ENCODE data around the gene AARS2. TPM values are rescaled to one million over a fixed set of nuclear protein-coding genes. Genes with fewer than 3 reads are reported as not detected.
"Not testable (repeated sequence)": the region's sequence is repeated elsewhere in the genome, so short reads cannot be mapped to it uniquely, and the experiment has no call there.

The AARS2 gene
- 6.2 TPM for polyA plus RNA-seq (2012; ENCODE audit: missing spikeins)

DNA sequence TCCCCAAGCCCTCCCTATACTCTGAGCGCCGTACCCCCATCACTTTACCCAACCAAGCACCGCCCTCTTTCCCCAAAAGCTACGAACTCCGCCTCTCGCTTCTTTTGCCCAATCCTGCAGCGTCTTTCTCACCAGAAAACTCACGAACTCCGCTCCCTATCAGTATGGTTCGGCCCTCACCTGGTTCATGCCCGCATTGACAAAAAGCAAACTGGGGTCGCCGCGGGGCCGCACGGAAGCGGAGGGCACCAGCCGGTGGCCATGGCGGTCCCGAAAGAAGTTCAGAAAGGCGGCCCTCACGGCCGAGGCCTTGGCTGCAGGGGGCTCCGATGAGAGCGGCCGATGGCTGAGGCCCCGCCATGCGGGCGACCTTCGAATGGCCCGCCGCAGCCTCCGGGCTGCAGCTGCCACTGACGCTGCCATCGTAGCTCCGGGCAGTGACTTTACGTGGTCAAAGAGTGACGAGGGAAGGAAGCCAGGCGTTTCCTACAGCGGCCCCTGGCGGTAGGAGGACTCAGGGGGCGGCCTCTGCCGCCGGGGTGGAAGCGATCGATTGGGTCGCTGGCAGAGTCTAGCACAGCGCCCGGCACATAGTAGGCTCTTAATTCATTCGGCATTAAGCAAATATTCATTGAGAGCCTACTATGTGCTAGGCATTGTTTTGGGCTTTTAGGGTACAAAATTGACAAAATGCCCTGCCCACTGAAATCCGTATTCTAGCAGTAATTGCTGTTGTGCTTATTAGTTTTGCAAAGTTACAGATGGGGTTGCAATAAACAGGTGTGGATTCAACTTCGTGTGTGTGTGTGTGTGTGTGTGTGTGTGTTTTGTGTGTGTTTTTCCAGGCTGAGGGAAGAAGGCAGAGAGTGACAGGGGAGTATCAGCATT, at the start of gene AARS2:
Gene AARS2 (minus strand): TSS at position 447 of the 888 bp plus-strand sequence. CDS start 24 bp downstream, at position 423.
- DNase-seq (ENCODE audit: insufficient read length) = peak; percentile 85
- FAIRE-seq = peak; percentile 96
- TF ChIP-seq TAF1 (IDR thresholded peaks at IDR 0.05; ENCODE audit: borderline replicate concordance, low read depth, low read length) (peak; percentile 96), POLR2AphosphoS5 (IDR thresholded peaks at IDR 0.05; ENCODE audit: low read depth, low read length) (peak; percentile 95), POLR2A (IDR thresholded peaks at IDR 0.05; ENCODE audit: low read depth, low read length) (peak; percentile 99)

DNA sequence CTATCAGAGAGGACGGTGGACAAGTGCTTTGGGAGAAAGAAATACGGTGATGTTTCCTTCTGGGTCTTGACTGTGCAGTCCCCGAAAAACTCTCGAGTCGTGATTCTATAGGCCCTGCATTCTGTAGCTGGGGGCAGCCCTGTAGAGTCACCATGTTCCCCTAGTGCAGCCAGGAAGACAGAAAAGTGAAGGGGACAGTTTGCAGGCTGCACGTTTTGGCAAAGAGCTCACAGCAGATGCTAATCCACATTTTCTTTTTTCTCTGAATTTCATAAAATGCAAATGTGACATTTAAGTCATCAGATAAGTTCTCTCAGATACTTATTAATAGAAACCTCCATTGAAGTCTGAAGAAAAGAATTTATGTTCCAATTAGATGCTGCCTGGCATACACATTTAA, 48.8 kb upstream of the AARS2 start:
- DNase-seq (ENCODE audit: insufficient read length) = no peak
- FAIRE-seq = no peak
- TF ChIP-seq TAF1 (IDR thresholded peaks at IDR 0.05; ENCODE audit: borderline replicate concordance, low read depth, low read length) = no peak
- TF ChIP-seq POLR2A (IDR thresholded peaks at IDR 0.05; ENCODE audit: low read depth, low read length) = no peak
- no peak for TF ChIP-seq POLR2AphosphoS5 (IDR thresholded peaks at IDR 0.05; ENCODE audit: low read depth, low read length)

DNA sequence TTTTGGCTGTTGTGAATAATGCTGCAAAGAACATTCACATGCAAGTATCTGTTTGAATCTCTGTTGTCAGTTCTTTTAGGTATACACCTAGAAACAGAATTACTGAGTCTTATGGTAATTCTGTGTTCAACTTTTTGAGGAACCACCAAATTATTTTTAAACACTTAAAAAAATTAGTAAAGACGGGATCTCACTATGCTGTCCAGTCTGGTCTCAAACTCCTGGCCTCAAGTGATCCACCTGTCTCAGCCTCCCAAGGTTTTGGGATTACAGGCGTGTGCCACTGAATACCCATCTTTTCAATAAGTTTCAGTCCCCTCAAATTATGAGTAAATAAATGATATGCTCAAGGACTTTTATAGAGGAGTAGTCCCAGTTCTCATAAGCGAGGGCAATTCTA, 46.8 kb upstream of the AARS2 start:
- DNase-seq (ENCODE audit: insufficient read length) (no peak), FAIRE-seq (no peak)
- TF ChIP-seq TAF1 (IDR thresholded peaks at IDR 0.05; ENCODE audit: borderline replicate concordance, low read depth, low read length) (no peak), POLR2AphosphoS5 (IDR thresholded peaks at IDR 0.05; ENCODE audit: low read depth, low read length) (no peak), POLR2A (IDR thresholded peaks at IDR 0.05; ENCODE audit: low read depth, low read length) (no peak)

DNA sequence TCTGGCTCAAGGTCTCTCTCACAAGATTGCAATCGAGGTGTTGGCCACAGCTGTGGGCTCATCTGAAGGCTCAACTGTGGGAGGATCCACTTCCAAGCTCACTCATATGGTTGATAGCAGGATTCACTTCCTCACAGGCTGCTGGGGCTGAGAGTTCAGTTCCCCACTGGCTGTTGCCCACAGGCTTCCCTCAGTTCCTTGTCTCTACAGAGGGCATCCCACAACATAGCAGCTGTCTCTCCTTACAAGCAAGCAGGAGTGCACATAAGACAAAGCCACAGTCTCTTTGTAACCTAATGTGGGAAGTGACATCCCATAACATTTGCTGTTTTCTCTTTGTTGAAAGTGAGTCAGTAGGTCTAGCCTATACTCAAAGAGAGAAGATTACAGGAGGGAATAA, 43.3 kb upstream of the AARS2 start:
- no peak for FAIRE-seq
- TF ChIP-seq TAF1 (IDR thresholded peaks at IDR 0.05; ENCODE audit: borderline replicate concordance, low read depth, low read length) (no peak), POLR2A (IDR thresholded peaks at IDR 0.05; ENCODE audit: low read depth, low read length) (no peak), POLR2AphosphoS5 (IDR thresholded peaks at IDR 0.05; ENCODE audit: low read depth, low read length) (no peak)

DNA sequence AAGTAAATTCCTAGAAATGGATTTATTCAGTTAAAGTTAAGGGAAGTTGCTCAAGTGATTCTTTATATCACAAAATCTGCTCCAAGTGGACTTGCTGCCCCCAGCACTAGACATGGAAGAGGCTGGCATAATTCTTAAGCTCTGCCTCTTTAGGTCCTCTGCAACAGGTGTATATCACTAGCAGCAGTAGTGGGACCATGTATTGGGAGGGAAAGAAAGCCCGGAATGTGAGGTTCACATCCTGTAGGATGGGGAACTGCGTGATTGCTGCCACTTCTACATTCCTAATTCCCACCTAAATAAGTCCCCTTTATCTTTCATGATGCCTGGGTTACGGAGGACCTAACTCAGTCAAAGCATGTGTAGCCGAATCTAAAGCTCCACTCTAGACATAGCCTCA, 42.5 kb upstream of the AARS2 start:
- TF ChIP-seq POLR2AphosphoS5 (IDR thresholded peaks at IDR 0.05; ENCODE audit: low read depth, low read length) (no peak), TAF1 (IDR thresholded peaks at IDR 0.05; ENCODE audit: borderline replicate concordance, low read depth, low read length) (no peak), POLR2A (IDR thresholded peaks at IDR 0.05; ENCODE audit: low read depth, low read length) (no peak)
- FAIRE-seq (no peak), DNase-seq (ENCODE audit: insufficient read length) (no peak)

More for the DNA sequence above, 43.3 kb upstream of the AARS2 start:
- no peak for DNase-seq (ENCODE audit: insufficient read length)

DNA sequence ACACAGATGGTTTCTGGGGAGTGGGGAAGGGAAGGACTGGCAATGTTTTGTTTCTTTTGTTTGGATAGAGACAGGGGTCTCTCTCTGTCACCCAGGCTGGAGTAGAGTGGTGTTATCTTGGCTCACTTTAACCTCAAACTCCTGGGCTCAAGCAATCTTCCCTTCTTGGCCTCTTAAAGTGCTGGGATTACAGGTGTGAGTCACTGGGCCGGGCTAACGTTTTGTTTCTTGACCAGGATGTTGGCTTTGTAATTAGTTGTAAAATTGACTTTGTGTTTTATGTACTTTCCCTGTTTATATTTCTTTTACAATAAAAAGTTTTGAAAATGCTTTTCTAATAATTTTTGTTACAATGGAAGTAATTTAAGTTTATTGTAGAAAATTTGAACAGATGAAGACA, 40.2 kb upstream of the AARS2 start:
- TF ChIP-seq POLR2A (IDR thresholded peaks at IDR 0.05; ENCODE audit: low read depth, low read length) = no peak
- TF ChIP-seq POLR2AphosphoS5 (IDR thresholded peaks at IDR 0.05; ENCODE audit: low read depth, low read length) = no peak
- TF ChIP-seq TAF1 (IDR thresholded peaks at IDR 0.05; ENCODE audit: borderline replicate concordance, low read depth, low read length) = no peak
- DNase-seq (ENCODE audit: insufficient read length) (no peak), FAIRE-seq (no peak)

DNA sequence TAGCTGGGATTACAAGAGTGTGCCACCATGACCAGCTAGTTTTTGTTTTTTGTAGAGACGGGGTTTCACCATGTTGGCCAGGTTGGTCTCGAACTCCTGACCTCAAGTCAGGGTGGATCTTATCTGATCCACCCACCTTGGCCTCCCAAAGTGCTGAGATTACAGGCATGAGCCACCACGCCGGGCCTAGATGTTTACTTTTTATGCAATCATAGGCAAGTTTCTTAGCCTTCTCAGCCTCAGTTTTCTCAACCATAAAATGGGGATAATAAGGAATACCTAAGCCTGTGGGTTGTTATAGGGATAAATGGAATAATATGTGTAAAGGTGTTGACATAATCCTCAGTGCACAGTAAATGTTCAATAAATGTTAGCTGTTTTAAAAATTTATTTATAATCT, 39.1 kb upstream of the AARS2 start:
- FAIRE-seq (no peak), DNase-seq (ENCODE audit: insufficient read length) (no peak)
- TF ChIP-seq TAF1 (IDR thresholded peaks at IDR 0.05; ENCODE audit: borderline replicate concordance, low read depth, low read length) = no peak
- TF ChIP-seq POLR2AphosphoS5 (IDR thresholded peaks at IDR 0.05; ENCODE audit: low read depth, low read length) = no peak
- no peak for TF ChIP-seq POLR2A (IDR thresholded peaks at IDR 0.05; ENCODE audit: low read depth, low read length)

DNA sequence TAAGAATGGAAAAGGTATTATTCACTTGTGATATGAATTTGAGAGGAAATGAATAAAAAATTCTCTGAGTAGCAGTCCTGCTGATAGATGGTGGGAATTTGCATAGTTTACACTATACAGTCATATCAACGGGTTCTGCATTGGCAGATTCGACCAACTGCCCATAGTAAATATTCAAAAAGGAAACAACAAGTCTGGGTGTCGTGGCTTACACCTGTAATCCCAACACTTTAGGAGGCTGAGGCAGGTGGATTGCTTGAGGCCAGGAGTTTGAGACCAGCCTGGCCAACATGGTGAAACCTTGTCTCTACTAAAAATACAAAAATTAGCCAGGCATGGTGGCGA, 37.5 kb upstream of the AARS2 start:
- not testable (repeated sequence) for DNase-seq (ENCODE audit: insufficient read length); FAIRE-seq

DNA sequence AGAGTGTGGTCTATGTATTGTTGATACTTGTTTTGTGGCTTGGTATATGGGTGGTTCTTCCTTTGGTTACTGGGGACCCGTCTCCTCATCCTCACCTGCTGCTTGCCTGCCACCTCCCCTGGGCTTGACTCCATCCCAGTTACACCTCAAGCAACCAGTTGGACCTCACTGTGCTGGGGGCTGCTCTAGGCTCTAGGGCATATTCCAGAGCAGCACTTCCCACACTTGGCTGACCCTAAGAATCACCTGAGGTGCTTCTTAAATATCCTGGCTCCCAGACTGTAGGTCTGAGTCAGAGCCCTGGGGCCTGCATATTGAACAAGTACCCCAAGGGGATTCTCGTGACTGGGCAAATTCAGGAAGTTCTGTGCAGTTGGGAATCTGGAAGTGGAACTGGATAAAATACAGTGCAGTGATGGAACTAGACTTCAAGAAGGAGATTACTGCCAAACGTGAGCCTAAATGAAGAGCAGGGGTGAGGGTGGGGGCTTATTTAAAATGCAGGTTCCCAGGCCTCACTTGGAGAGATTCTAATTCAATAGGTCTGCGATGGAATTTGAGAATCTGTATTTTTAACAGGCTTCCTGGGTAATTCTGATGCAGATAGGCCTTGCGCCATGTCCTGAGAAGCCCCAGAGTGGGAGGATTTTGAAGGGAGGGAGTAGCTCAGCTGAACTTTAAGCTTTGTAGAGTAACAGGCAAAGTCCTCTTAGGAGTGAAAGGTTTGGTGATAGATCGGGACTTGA, 36.9 kb upstream of the AARS2 start:
- no peak for FAIRE-seq
- DNase-seq (ENCODE audit: insufficient read length) = no peak
- TF ChIP-seq POLR2A (IDR thresholded peaks at IDR 0.05; ENCODE audit: low read depth, low read length) = no peak
- no peak for TF ChIP-seq POLR2AphosphoS5 (IDR thresholded peaks at IDR 0.05; ENCODE audit: low read depth, low read length)
- no peak for TF ChIP-seq TAF1 (IDR thresholded peaks at IDR 0.05; ENCODE audit: borderline replicate concordance, low read depth, low read length)

DNA sequence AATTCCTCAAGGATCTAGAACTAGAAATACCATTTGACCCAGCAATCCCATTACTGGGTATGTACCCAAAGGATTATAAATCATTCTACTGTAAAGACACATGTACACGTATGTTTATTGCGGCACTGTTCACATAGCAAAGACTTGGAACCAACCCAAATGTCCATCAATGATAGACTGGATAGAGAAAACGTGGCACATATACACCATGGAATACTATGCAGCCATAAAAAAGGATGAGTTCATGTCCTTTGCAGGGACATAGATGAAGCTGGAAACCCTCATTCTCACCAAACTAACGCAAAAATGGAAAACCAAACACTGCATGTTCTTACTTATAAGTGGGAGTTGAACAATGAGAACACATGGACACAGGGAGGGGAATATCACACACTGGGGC, 33.7 kb upstream of the AARS2 start:
- FAIRE-seq; DNase-seq (ENCODE audit: insufficient read length): not testable (repeated sequence)

DNA sequence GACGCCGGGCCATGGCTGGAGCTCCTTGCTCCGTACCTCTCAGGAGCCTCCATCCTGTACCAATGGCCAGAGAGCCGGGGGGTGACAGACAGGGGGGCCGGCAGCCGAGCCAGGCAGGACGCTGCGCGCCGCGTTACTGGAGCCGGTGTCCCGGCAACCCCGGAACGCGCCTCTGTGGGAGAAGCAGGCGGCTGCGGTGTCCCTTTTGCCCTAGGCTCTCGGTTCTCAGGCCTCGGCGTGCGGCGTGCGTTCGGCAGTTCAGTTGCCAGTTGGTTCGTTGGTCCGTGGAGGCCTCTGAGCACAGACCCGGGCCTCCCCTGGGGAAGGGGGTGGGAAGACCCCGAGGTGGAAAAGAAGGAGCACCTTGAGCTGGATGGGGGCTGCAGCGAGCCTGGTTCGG, 29.3 kb upstream of the AARS2 start, which contains the start of gene SPATS1:
Gene SPATS1 (plus strand): TSS at position 162 of the 400 bp plus-strand sequence. CDS start 446 bp downstream, outside the sequence.
- no peak for TF ChIP-seq POLR2AphosphoS5 (IDR thresholded peaks at IDR 0.05; ENCODE audit: low read depth, low read length)
- no peak for TF ChIP-seq POLR2A (IDR thresholded peaks at IDR 0.05; ENCODE audit: low read depth, low read length)
- TF ChIP-seq TAF1 (IDR thresholded peaks at IDR 0.05; ENCODE audit: borderline replicate concordance, low read depth, low read length) = no peak
- DNase-seq (ENCODE audit: insufficient read length) = peak; percentile 10
- FAIRE-seq = no peak

DNA sequence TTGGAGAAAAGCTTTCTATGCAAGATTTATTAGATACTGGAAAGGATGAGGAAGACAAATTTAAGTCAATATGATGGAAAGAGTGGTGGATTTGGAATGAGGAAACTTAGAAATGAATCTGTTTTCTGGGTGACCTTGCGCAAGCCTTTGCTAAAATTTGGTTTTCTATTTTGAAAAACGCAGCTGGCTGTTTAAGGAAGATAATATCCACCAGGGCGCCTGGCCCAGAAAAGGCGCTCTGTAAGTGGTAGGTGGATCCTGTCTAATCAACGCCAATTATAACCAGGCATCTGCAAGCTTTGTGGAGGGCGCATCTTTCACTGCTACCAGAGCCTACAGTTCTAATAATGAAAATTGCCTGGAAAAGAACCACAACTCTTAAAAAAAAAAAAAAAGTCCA, 28.9 kb upstream of the AARS2 start:
- TF ChIP-seq POLR2AphosphoS5 (IDR thresholded peaks at IDR 0.05; ENCODE audit: low read depth, low read length) (no peak), TAF1 (IDR thresholded peaks at IDR 0.05; ENCODE audit: borderline replicate concordance, low read depth, low read length) (no peak), POLR2A (IDR thresholded peaks at IDR 0.05; ENCODE audit: low read depth, low read length) (no peak)

More for the DNA sequence above, 28.9 kb upstream of the AARS2 start:
- no peak for DNase-seq (ENCODE audit: insufficient read length)
- FAIRE-seq = no peak

Data from GM12892 (cell line).